Smooth muscle cell (in vitro differentiated cells): ENCODE data around the gene FMNL3. TPM values are rescaled to one million over a fixed set of nuclear protein-coding genes. Genes with fewer than 3 reads are reported as not detected.

Source experiments
- DNase-seq: peaks from one replicate; lab custom pipeline; 2025; ENCODE audit not compliant: unreplicated experiment; lab: John Stamatoyannopoulos, UW
- H2AFZ ChIP-seq: fragments of 200-600 bp; sonication (generic); 2 replicates; pipeline ENCODE4 v1.6.0; 2016; ENCODE audit warnings: antibody characterized with exemption, low read depth, mild to moderate bottlenecking
- H3F3A ChIP-seq: fragments of 200-600 bp; sonication (generic); 2 replicates; pipeline ENCODE4 v1.6.0; 2017; ENCODE audit warnings: antibody characterized with exemption, low read depth
- H3K27ac ChIP-seq: fragments of 200-600 bp; sonication (generic); 2 replicates; pipeline ENCODE4 v1.5.1; 2016; ENCODE audit warnings: low read depth, mild to moderate bottlenecking
- H3K27me3 ChIP-seq: fragments of 200-600 bp; sonication (generic); 2 replicates; pipeline ENCODE4 v1.6.1; 2016; ENCODE audit warnings: low read depth, mild to moderate bottlenecking
- H3K36me3 ChIP-seq: fragments of 200-600 bp; sonication (generic); 2 replicates; pipeline ENCODE4 v1.5.1; 2016; ENCODE audit warnings: low read depth
- H3K4me1 ChIP-seq: fragments of 200-600 bp; sonication (generic); 2 replicates; pipeline ENCODE4 v1.5.1; 2016; ENCODE audit warnings: low read depth
- H3K4me2 ChIP-seq: fragments of 200-600 bp; sonication (generic); 2 replicates; pipeline ENCODE4 v1.6.0; 2016; ENCODE audit warnings: mild to moderate bottlenecking
- H3K4me3 ChIP-seq: fragments of 200-600 bp; sonication (generic); 2 replicates; pipeline ENCODE4 v1.5.1; 2016; ENCODE audit warnings: mild to moderate bottlenecking
- H3K79me2 ChIP-seq: fragments of 200-600 bp; sonication (generic); 2 replicates; pipeline ENCODE4 v1.6.0; 2016; ENCODE audit warnings: low read depth, mild to moderate bottlenecking
- H3K9ac ChIP-seq: fragments of 200-600 bp; sonication (generic); 2 replicates; pipeline ENCODE4 v1.6.0; 2016; ENCODE audit warnings: low read depth
- H3K9me3 ChIP-seq: fragments of 200-600 bp; sonication (generic); replicated peaks from 2 replicates; pipeline ENCODE4 v1.5.1; 2016; ENCODE audit warnings: low read depth
- H4K20me1 ChIP-seq: fragments of 200-600 bp; sonication (generic); 2 replicates; pipeline ENCODE4 v1.6.0; 2016; ENCODE audit warnings: low read depth
- WGBS: methylation state at CpG from one replicate; pipeline ENCODE4 v1.1.7; 2016; ENCODE audit warnings: low lambda C conversion rate; 5-methylcytosine and 5-hydroxymethylcytosine counted together
- polyA plus RNA-seq: library from polyadenylated mRNA; unstranded; fragments of >200 nt; fragmentation: Nextera tagmentation; extraction: Ambion mirVana; gene quantifications from 2 replicates; pipeline ENCODE4 v1.2.1, GENCODE V29; 2016
- total RNA-seq: library from RNA; depleted of rRNA; stranded (reverse); fragments of >200 nt; gene quantifications from 2 replicates; pipeline ENCODE4 v1.2.3, GENCODE V29; 2014
- TF ChIP-seq, protein P1 (sequence below): fragments of 200-600 bp; sonication (generic); IDR thresholded peaks from 2 replicates; pipeline ENCODE4 v1.5.1; 2017; ENCODE audit warnings: borderline replicate concordance, mild to moderate bottlenecking, antibody characterized with exemption; ENCODE audit not compliant: insufficient read depth, poor library complexity, severe bottlenecking

FMNL3 gene
- total and polyA plus RNA-seq, 2 experiments from 2014 or later = 18.3 to 21.7 TPM

DNA sequence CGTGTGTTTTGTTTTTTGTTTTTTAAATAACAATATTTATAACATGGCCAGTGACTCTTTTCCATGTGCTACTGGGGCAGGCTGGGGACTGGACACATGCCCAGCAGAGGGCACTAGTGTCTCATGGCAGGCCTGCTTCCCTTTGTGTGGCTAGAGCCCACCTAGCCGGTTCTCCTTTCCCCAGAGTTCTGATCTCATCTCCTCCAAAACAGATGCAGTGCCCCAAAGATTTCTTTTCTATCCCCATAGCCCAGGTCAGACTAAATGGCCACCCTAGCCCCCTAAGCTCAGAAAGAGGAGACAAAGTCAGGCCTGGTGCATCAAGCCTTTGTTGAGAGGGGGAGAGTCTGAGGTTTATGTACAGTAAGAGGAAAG lies 62.6 kb downstream of the FMNL3 start:
- H2AFZ ChIP-seq = no peak overlapping the region
- no peaks in the 10 kb centered on the region for H3K36me3 ChIP-seq
- H3K4me1 ChIP-seq = no peaks in the 10 kb centered on the region
- 20% methylated on average over 2 of the region's 2 CpGs for WGBS
- H3K79me2 ChIP-seq = no peaks in the 10 kb centered on the region
- DNase-seq = peak; percentile 13
- H4K20me1 ChIP-seq = no peaks in the 10 kb centered on the region
- TF ChIP-seq, protein P1, sequence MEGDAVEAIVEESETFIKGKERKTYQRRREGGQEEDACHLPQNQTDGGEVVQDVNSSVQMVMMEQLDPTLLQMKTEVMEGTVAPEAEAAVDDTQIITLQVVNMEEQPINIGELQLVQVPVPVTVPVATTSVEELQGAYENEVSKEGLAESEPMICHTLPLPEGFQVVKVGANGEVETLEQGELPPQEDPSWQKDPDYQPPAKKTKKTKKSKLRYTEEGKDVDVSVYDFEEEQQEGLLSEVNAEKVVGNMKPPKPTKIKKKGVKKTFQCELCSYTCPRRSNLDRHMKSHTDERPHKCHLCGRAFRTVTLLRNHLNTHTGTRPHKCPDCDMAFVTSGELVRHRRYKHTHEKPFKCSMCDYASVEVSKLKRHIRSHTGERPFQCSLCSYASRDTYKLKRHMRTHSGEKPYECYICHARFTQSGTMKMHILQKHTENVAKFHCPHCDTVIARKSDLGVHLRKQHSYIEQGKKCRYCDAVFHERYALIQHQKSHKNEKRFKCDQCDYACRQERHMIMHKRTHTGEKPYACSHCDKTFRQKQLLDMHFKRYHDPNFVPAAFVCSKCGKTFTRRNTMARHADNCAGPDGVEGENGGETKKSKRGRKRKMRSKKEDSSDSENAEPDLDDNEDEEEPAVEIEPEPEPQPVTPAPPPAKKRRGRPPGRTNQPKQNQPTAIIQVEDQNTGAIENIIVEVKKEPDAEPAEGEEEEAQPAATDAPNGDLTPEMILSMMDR = peak; percentile 94
- peak overlapping the region; percentile 84 for H3K27ac ChIP-seq
- H3K9me3 ChIP-seq = no peaks in the 10 kb centered on the region
- no peak overlapping the region for H3K4me3 ChIP-seq
- no peak overlapping the region for H3K4me2 ChIP-seq
- H3K9ac ChIP-seq = no peak overlapping the region
- H3F3A ChIP-seq = peaks cover 16% of the 10 kb centered on the region
- no peaks in the 10 kb centered on the region for H3K27me3 ChIP-seq

DNA sequence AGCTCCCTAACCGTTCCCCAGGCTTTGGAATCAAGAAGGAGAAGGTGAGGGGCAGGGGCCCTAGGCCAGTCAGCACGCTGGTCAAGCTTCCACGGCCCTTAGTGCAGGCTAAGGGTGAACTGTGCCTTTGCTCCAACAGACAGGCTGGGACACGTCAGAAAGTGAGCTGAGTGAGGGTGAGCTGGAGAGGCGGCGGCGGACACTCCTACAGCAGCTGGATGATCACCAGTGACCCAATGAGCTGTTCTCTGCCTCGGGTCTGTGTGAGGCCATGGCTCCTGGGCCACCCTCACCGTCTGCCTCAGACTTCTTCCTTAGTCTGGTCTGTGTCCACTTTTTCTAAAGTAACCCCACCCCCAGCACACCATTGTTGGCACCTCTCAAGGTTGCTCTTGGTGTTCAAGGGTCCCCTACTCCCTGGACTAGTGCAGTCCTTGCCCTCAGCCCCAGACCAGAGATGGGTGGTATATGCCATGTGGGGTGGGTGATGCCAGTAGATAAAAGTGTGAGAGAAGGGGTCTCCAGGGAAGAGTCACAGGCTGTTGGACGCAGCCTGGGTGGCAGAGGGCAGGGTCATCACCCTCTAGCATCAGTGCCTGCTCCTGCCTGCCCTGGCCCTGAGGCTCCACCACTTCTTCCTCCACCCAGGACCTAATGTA lies 63.1 kb downstream of the FMNL3 start:
- peaks cover 16% of the 10 kb centered on the region for H3F3A ChIP-seq
- H3K4me2 ChIP-seq = no peak overlapping the region
- no peaks in the 10 kb centered on the region for H3K27me3 ChIP-seq
- TF ChIP-seq, protein P1 = no peak
- no peaks in the 10 kb centered on the region for H3K9me3 ChIP-seq
- DNase-seq = no peak
- no peak overlapping the region for H2AFZ ChIP-seq
- no peaks in the 10 kb centered on the region for H3K79me2 ChIP-seq
- no peaks in the 10 kb centered on the region for H3K4me1 ChIP-seq
- H3K4me3 ChIP-seq = no peak overlapping the region
- no peaks in the 10 kb centered on the region for H3K36me3 ChIP-seq
- 79% methylated on average over 10 of the region's 10 CpGs for WGBS
- peak overlapping the region; percentile 84 for H3K27ac ChIP-seq
- H3K9ac ChIP-seq = no peak overlapping the region
- no peaks in the 10 kb centered on the region for H4K20me1 ChIP-seq

DNA sequence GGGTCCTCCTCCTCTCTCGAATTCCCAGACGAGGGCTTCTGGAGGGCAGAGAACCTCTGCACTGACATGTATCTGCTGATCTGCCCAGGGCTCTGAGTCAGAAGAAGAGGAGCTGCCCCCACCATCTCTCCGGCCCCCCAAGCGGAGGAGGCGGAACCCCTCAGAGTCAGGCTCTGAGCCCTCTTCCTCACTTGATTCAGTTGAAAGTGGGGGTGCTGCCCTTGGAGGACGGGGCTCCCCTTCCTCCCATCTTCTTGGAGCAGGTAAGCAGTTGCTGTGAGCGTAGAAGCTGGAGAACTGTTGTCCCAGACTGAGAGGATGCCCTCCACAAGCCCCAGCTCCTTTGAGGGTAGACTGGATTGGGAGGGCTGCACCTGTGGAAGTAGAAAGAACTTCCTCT lies 64.1 kb downstream of the FMNL3 start:
- H3K4me3 ChIP-seq = no peak overlapping the region
- peak overlapping the region; percentile 84 for H3K27ac ChIP-seq
- no peaks in the 10 kb centered on the region for H3K36me3 ChIP-seq
- WGBS = 87% methylated on average over 7 of the region's 7 CpGs
- H3F3A ChIP-seq = peaks cover 16% of the 10 kb centered on the region
- no peaks in the 10 kb centered on the region for H3K9me3 ChIP-seq
- no peaks in the 10 kb centered on the region for H3K4me1 ChIP-seq
- H4K20me1 ChIP-seq = no peaks in the 10 kb centered on the region
- H3K9ac ChIP-seq = no peak overlapping the region
- H3K27me3 ChIP-seq = no peaks in the 10 kb centered on the region
- DNase-seq = no peak
- TF ChIP-seq, protein P1 = no peak
- H3K4me2 ChIP-seq = no peak overlapping the region
- H2AFZ ChIP-seq = no peak overlapping the region
- no peaks in the 10 kb centered on the region for H3K79me2 ChIP-seq

DNA sequence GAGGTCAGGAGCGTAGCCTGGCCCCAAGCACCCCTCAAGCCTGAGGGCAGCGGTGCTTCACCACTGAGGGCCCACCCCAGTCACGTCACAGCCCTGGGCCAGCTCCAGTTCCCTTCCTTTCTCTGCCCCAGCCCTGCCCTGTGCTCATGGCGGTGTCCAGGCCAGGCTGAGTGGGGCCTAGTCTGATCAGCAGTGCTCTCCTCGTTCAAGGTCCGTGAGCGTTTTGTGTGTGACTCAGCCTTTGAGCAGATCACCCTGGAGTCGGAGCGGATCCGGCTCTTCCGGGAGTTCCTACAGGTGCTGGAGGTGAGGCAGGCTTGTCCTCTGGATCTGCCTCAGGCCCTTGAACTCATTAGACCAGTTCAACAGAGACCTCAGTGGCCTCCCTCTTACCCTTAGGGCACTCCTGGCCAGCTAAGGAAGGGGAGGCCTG lies 64.8 kb downstream of the FMNL3 start:
- no peak for DNase-seq
- 65% methylated on average over 11 of the region's 11 CpGs for WGBS
- no peak overlapping the region for H2AFZ ChIP-seq
- no peaks in the 10 kb centered on the region for H3K27me3 ChIP-seq
- H3K27ac ChIP-seq = peak overlapping the region; percentile 84
- H3K9me3 ChIP-seq = no peaks in the 10 kb centered on the region
- no peak overlapping the region for H3K4me2 ChIP-seq
- no peak overlapping the region for H3K9ac ChIP-seq
- H3K4me1 ChIP-seq = no peaks in the 10 kb centered on the region
- no peaks in the 10 kb centered on the region for H4K20me1 ChIP-seq
- H3K36me3 ChIP-seq = no peaks in the 10 kb centered on the region
- TF ChIP-seq, protein P1 = no peak
- H3K79me2 ChIP-seq = no peaks in the 10 kb centered on the region
- peaks cover 19% of the 10 kb centered on the region for H3F3A ChIP-seq
- H3K4me3 ChIP-seq = no peak overlapping the region
